Stimulated activated CD4-positive, alpha-beta T cell treated with anti-CD3 and anti-CD28 coated beads, Interleukin-1b, Interleukin-23, amount 100 ng/mL, for 1 hour (primary cell): ENCODE measurements around the gene RHAG.
"Not testable (repeated sequence)": the region's sequence is repeated elsewhere in the genome, so short reads cannot be mapped to it uniquely, and the experiment has no call there.

ENCODE experiments used
- DNase-seq, 2 donors: peaks; one replicate each; pipeline ENCODE4 v3.0.0-alpha.2; 2020; ENCODE audit warnings: low read depth in 2 of 2

Gene RHAG

GRCh38 chr6:49635978-49636712 lies 494 bp downstream of the RHAG start:
- DNase-seq, result no peak

GRCh38 chr6:49635480-49635879 lies 1.2 kb downstream of the RHAG start:
- no peak for DNase-seq

- DNase-seq, result no peak
Measured at GRCh38 chr6:49634836-49635218, 1.8 kb downstream of the RHAG start.

DNA sequence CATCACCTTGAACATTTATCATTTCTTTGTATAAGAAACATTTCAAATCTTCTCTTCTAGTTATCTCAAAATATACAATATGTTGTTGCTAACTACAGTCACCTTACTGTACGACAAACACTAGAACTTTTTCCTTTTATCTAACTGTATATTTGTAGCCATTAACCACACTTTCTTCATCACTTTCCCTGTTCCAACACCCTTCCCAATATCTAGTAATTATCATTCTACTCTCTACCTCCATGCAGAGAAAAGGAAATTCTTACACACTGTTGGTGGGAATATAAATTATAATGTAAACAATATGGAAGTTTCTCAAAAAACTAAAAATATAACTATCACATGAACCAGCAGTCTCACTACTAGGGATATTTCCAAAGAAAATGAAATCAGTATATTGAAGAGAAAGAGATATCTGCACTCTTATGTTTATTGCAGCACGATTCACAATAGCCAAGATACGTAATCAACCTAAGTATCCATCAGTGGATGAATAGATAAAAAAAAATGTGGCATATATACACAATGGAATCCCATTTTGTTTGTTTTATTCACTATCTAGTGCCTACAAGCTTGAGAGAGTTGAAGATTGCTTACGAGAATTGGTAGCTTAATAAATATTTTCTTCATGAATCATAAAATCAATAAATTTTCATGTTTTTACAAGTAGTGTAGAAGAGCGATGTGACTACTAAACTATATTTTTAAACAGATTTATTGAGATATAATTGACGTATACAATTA lies 2.4 kb downstream of the RHAG start:
- no peak for DNase-seq

DNA sequence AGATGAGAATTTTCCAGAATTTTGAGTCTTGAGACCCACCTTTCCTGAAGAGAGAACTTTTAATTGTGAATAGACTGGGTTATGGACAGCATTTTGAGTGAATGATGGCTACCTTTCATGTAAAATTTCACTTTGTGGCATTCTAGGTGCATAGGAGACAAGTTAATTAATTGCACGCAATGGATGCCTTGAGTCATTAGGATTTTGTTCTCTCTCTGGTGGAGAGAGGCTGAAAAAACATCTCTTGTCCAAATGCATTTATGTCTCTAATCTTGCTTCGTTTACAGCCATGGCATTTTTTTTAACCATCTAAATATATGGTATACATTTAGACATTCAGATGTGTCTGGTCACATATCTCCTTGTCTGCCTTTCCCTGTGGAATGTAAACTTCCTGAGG lies 3.1 kb downstream of the RHAG start:
- no peak for DNase-seq

- DNase-seq, result no peak
Measured at GRCh38 chr6:49632727-49633126, 3.9 kb downstream of the RHAG start.

DNA sequence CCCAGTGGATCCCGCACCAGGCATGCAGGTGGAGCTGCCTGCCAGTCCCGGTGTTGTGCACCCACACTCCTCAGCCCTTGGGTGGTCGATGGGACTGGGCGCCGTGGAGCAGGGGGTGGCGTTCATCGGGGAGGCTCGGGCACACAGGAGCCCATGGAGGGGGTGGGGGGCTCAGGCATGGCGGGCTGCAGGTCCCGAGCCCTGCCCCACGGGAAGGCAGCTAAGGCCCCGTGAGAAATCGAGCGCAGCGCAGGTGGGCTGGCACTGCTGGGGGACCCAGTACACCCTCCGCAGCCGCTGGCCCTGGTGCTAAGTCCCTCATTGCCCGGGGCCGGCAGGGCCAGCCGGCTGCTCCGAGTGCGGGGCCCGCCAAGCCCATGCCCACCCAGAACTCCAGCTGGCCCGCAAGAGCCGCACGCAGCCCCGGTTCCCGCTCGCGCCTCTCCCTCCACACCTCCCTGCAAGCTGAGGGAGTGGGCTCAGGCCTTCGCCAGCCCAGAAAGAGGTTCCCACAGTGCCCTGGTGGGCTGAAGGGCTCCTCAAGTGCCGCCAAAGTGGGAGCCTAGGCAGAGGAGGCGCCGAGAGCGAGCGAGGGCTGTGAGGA lies 7.1 kb downstream of the RHAG start:
- DNase-seq, result not testable (repeated sequence)

- no peak for DNase-seq
Measured at GRCh38 chr6:49626811-49627210, 9.8 kb downstream of the RHAG start.

GRCh38 chr6:49618257-49618656 lies 18.4 kb downstream of the RHAG start:
- no peak for DNase-seq

DNA sequence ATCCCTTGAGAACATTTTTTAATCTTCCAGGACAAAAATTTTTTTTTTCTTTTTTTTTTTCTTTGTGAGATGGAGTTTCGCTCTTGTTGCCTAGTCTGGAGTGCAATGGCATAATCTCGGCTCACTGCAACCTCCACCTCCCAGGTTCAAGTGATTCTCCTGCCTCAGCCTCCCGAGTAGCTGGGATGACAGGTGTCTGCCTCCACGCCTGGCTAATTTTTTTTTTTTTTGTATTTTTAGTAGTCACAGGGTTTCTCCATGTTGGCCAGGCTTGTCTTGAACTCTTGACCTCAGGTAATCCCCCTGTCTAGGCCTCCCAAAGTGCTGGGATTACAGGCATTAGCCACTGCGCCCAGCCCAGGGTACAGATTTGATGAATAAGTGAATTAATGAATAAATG lies 22.5 kb downstream of the RHAG start:
- not testable (repeated sequence) for DNase-seq

- no peak for DNase-seq
Measured at GRCh38 chr6:49609285-49609684, 27.4 kb downstream of the RHAG start.

- not testable (repeated sequence) for DNase-seq
Measured at GRCh38 chr6:49608275-49608674, 28.4 kb downstream of the RHAG start.

DNA sequence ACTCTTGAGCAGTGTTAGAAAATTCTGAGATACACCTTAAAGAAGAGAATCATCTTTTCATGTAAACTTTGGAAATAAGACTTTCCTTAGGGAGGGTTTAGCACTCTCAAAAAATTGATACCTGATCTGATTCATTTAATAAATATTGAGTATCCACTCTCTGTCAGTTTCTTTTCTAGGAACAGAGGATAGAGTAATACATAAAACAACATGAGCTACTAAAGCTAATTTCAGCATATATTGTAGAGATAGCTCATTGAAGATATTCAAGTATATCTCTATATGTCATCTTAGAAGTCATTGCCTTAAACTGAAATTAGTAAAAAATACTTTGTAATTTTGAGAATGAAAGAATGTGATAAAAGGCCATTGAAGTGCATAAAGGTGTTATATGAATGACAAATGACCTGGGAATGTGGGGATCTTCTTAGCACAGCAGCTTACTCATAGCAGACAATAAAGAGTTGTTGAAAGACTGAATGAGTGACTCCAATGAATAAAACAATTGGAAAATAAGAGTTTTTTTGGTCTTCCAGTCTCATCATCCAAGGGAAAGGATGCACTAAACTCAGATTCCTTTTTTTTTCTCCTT lies 29.2 kb downstream of the RHAG start:
- DNase-seq, result no peak

- DNase-seq, result no peak
Measured at GRCh38 chr6:49606721-49607390, 29.8 kb downstream of the RHAG start.

- not testable (repeated sequence) for DNase-seq
Measured at GRCh38 chr6:49604080-49604479, 32.6 kb downstream of the RHAG start.

- DNase-seq, result not testable (repeated sequence)
Measured at GRCh38 chr6:49587262-49587661, 49.4 kb downstream of the RHAG start.

DNA sequence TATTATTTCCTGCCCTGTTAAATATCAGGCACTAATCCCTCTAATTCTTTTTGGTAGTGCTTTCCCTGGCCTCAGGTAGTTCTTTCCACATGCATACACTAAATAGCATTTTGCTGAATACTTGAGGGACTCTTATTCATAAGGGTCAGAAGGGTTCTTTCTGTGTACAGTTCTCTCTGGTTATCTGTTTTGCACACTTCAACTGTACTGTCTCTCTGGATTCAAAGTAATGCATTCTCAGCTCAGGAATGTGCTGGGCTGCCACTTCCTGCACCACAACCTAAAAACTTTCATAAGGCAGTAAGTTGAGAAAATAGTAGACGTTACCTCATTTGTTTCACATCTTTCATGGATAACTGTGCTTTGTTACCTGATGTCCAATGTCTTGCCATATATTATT lies 54.1 kb downstream of the RHAG start:
- no peak for DNase-seq

DNA sequence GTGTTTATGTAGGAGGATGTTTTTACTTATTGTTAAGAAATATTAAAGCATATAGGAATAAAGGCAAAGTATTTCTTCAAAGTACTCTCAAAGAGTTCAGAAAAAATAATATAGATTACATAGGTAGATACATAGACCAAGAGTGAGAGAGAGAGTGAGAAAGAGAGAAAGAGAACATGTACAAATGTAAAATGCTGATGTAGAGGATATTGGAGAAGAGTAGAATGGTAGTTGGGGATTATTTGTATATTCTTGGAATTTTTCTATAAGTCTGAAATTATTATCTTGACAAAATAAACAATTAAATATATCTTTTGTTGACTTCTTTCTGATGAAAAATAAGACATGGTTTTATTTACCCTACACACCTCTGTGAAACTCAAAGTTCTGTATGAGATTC lies 57.0 kb downstream of the RHAG start:
- no peak for DNase-seq

DNA sequence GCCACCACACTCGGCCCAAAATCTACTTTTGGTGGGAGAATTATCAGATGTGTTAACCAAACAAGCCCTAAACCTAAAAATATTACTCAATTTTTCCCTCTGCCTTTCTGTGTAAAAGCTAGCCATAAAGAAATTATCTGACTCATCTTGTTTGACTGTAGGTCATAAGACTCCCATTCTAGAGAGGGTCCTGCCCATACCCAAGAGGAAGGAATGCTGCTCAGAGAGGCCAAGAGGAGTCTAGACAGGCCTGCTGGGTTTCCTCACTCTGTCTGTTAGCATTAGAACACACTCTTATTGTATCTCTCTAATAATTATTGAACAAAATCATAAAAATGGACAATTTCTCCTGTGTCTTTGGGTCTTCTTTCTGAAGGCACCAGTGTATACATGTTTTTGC lies 60.0 kb downstream of the RHAG start:
- DNase-seq, result no peak

- no peak for DNase-seq
Measured at GRCh38 chr6:49570474-49571079, 66.1 kb downstream of the RHAG start.

- no peak for DNase-seq
Measured at GRCh38 chr6:49565855-49566254, 70.8 kb downstream of the RHAG start.

DNA sequence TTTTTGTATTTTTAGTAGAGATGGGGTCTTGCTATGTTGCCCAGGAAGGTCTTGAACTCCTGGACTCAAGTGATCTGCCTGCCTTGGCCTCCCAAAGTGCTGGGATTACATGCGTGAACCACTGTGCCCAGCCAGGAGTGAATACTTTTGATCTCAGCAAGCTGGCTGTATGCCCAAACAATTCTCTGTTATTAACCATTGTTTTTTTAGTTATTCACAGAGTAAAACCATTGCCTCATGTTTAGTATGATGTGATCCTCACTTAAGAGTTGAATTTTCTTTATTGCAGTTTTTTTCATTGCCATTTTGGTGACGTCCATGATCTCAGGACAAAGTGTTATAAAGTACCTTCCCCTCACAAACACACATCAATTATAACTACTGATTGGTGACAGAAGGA lies 71.4 kb downstream of the RHAG start:
- no peak for DNase-seq
